Stimulated activated CD4-positive, alpha-beta T cell treated with anti-CD3 and anti-CD28 coated beads, Interleukin-2, amount 100 ng/mL, for 4 hours (primary cell): ENCODE results near the gene FBXW5.

Source experiments
- DNase-seq: peaks from one replicate; pipeline ENCODE4 v3.0.0-alpha.2; 2020; ENCODE audit warnings: low read depth

Gene FBXW5

GRCh38 chr9:136944519-136945332 lies at the start of gene FBXW5, which contains the start of gene C8G:
TSS of gene FBXW5 (minus strand) at chr9:136944738. CDS start at chr9:136944083, 655 bp downstream.
TSS of gene C8G (plus strand) at chr9:136945243. CDS start at chr9:136945321, 78 bp downstream.
- peak; percentile 91 for DNase-seq

- no peak for DNase-seq
Measured at GRCh38 chr9:136992819-136993369, 48.4 kb upstream of the FBXW5 start.

GRCh38 chr9:136991993-136992818 lies 47.7 kb upstream of the FBXW5 start, which contains the start of gene PAXX:
TSS of gene PAXX (plus strand) at chr9:136992422. CDS start at chr9:136992444, 22 bp downstream.
- DNase-seq, result peak; percentile 89

GRCh38 chr9:136990242-136990911 lies 45.8 kb upstream of the FBXW5 start:
- DNase-seq, result no peak

GRCh38 chr9:136988872-136989271 lies 44.3 kb upstream of the FBXW5 start:
- no peak for DNase-seq

GRCh38 chr9:136985853-136986252 lies 41.3 kb upstream of the FBXW5 start:
- DNase-seq, result no peak

- DNase-seq, result no peak
Measured at GRCh38 chr9:136985027-136985602, 40.6 kb upstream of the FBXW5 start.

- DNase-seq, result no peak
Measured at GRCh38 chr9:136984464-136985026, 40.0 kb upstream of the FBXW5 start.

- no peak for DNase-seq
Measured at GRCh38 chr9:136983656-136984314, 39.2 kb upstream of the FBXW5 start.

- DNase-seq, result no peak
Measured at GRCh38 chr9:136983167-136983566, 38.6 kb upstream of the FBXW5 start.

GRCh38 chr9:136982232-136983051 lies 37.9 kb upstream of the FBXW5 start, which contains the start of gene LCNL1:
TSS of gene LCNL1 (plus strand) at chr9:136982993. CDS start at chr9:136983587, 594 bp downstream.
- no peak for DNase-seq

- no peak for DNase-seq
Measured at GRCh38 chr9:136981588-136982231, 37.2 kb upstream of the FBXW5 start.

GRCh38 chr9:136980669-136981478 lies 36.3 kb upstream of the FBXW5 start:
- DNase-seq, result no peak

GRCh38 chr9:136979769-136980587 lies 35.4 kb upstream of the FBXW5 start:
- no peak for DNase-seq

GRCh38 chr9:136978865-136979544 lies 34.5 kb upstream of the FBXW5 start:
- no peak for DNase-seq

- peak; percentile 44 for DNase-seq
Measured at GRCh38 chr9:136978073-136978864, 33.7 kb upstream of the FBXW5 start.
